GM18520 (cell line): Measurements from ENCODE around the gene AP2A2.

ENCODE experiments used
- ATAC-seq: cut with Tn5 transposase; IDR thresholded peaks from one replicate; pipeline ENCODE4 v1.9.1; 2021; ENCODE audit not compliant: unreplicated experiment

AP2A2 gene

GRCh38 chr11:898540-899190, 27.0 kb upstream of the AP2A2 start:
- no peak for ATAC-seq

DNA sequence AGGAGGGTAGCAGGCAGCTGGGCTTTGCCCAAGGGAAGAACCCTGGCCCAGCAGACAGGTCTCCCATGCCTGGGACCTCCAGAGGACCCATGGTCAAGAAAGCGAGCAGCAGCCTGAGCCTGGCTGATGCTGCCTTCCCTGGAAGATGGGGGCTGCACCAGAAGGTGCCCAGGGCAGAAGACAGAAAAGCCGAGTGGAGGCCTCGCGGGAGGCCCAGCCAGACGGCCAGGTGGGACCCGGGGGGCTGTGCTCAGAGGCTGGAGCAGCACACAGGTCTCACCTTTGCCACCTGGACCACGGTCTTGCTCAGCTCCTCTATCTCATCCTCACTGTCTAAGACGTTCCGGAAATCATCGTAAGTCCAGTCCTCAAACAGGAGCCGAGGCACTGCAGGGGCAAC, 25.9 kb upstream of the AP2A2 start:
- no peak for ATAC-seq

GRCh38 chr11:900545-900944, 25.1 kb upstream of the AP2A2 start:
- ATAC-seq: no peak

DNA sequence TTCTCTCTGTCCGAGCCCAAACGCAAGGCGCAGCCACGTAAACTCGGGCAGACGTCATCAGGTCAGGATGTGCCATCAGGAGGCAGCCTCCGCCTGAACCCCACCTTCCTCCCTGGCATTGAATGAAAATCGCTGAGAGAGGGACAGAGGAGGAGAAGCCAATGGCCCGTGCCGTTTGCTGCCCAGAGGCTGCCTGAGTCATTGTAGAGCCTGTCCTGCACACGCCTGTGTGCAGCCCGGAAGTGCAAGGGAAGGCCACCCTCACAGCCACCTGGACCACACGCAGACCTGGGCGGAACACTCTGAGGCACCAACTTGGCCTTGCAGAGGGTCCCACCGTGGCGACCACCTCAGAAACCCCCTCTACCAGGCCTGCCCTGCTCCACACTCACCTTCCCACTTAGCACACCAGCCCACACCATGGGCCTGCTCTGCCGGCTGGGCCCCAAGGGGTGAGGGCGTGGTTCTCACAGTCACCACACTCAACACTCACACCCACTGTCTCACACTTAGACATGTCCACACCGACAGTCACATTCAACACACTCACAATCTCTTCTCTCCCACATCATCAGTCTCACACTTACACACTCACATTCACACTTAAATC, 24.1 kb upstream of the AP2A2 start:
- ATAC-seq: no peak

DNA sequence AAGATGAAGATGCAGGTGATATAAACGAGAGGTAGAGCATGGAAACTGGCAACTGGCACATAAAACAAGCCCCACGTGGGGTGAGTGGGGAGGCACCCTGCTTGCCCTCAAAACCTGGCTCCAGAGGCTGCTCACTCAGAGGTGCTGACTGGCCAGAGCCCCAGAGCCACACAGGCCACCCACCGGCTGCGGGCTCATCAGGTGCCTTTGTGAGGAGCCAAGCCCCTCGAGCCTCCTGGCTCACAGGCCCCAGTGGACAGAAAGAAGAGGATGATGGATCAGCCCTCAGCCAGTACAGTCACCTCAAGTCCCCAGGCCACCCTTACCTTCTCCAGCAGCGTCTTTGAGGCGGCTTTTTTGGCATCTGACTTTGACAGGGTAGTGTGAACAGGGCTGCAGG, 21.3 kb upstream of the AP2A2 start:
- no peak for ATAC-seq

DNA sequence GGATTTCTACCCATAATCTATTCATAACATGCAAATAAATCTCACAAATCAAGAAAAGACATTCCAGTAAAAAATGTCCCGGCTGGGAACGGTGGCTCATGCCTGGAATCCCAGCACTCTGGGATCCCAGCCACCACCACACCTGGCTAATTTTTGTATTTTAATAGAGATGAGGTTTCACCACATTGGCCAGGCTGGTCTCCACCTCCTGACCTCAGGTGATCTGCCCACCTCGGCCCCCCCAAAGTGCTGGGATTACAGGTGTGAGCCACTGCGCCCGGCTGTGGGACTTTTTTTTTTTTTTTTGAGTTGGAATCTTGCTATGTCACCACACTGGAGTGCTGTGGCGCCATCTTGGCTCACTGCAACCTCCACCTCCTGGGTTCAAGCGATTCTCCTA, 19.7 kb upstream of the AP2A2 start:
- no peak for ATAC-seq

GRCh38 chr11:907668-908067, 18.0 kb upstream of the AP2A2 start:
- no peak for ATAC-seq

DNA sequence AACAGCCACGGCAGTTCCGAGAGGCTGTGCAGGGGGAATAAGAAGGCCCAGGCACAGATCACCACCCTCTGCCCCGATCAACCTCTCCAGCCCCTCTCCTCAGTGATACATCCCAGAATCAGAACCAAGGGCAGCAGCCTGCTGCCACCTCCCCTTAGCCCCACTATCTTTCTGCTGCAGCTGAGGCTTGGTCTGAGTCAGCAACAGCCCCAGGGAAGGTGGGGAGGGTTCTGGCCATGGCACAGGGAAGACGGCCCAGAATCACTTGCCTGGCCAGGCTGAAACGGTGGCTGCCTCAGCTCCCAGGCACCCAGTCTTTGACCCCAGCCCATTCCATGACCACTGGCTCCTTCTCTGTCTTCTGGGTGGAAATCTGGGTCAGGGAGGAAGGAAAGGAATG, 17.4 kb upstream of the AP2A2 start:
- ATAC-seq: no peak

DNA sequence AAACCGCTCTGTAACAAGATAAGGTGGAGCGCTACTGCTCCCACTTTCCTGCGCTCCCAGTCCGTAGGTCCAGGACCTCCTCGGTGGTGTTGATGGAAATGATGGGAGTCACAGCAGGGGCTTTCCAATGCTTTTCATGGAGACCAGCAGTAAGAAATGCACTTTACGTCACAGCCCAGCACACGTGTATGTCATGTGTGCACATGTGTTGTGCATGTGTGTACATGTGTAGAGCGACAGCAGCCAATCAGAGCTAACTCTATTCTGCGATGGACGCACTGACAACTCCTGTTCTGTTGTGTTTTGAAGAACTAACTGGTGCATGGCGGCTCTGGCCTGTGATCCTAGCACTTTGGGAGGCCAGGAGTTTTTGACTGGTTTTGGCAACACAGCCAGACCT, 16.3 kb upstream of the AP2A2 start:
- no peak for ATAC-seq

DNA sequence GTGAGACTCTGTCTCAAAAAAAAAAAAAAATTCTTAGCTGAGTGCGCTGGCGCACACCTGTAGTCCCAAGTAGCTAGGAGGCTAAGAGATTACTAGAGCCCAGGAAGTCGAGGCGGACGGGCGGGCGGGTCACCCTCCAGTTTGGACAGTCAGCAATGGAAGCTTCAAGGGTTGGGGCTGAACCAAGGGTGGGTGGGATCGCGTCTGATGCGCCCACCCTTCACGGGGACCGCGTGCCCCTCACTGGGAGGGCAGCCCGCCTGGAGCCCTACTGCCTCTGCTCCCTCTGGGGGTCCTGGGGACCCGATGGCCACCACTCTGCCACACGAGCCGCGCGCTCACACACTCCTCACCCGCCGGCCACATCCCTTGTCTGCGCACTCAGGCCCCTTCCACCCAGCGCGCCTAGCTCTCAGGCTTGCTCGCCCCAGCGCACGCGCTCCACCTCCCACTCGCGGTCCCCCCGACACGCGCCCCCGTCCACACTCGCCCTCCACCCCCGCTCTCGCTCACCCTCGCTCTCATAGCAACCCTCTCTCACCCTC, 15.6 kb upstream of the AP2A2 start:
- ATAC-seq: no peak

- peak; percentile 81 for ATAC-seq
Observed at GRCh38 chr11:910589-911030, 15.1 kb upstream of the AP2A2 start, which contains the start of gene CHID1. Gene CHID1, minus strand, starts transcription at chr11:910810. Its CDS starts 5,994 bp downstream, at chr11:904816.

DNA sequence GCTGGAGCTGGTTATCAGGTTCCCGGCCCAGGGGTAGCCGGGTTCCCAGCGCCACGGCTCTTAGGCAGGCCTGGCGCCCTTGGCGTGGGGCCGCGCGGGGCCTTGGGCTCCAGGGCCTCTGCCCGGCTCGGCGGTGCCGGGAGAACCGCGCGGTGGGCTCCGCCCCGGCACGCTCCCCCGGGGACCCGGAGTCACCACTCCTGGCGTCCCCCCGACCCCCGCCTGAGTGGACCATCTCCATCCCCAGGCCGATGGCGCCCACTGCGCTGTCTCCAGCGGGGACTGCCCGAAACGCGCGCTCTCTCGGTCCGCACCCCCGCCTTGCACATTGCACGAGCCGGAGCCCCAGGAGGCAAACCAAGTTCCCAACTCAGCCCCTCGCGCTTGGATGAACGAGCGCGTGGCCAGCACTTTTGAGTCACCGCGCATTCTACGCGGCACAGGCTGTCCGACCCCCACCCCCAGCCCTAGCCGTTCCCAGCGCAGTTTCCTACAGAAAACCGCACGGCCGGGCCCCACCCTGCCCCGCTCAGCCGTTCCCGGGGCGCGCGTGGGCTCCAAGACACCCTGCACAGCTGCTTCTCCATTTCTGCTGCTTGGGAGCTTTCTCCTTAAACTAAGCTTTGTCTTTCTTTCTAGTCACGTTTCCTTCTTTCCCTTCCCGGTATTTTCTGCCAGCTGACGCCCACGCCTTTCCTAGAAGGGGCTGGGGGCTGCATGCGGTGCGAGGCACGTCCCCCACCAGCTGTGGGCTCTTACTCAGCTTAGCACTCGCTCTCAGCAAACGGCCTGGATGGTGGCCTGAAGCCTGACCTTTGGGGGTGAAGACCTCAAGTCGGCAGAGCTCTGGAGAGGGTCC, 14.4 kb upstream of the AP2A2 start:
- ATAC-seq: no peak

GRCh38 chr11:911890-912219, 13.8 kb upstream of the AP2A2 start:
- no peak for ATAC-seq

DNA sequence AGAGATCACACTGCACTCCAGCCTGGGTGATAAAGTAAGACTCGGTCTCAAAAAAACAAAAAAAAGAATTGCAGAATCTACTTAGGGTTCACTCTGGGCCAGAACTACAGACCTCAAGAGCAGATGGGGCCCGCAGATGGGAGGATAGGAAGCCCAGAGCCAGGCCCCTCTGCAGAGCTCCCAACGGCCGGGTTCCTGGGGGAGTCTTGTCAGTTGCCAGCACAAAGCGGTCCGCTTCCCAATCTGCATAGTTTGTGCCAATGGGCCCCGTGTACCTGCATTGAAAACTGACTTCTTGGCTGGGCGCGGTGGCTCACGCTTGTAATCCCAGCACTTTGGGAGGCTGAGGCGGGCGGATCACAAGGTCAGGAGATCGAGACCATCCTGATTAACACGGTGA, 13.4 kb upstream of the AP2A2 start:
- ATAC-seq: no peak

GRCh38 chr11:913043-913442, 12.6 kb upstream of the AP2A2 start:
- ATAC-seq: no peak

DNA sequence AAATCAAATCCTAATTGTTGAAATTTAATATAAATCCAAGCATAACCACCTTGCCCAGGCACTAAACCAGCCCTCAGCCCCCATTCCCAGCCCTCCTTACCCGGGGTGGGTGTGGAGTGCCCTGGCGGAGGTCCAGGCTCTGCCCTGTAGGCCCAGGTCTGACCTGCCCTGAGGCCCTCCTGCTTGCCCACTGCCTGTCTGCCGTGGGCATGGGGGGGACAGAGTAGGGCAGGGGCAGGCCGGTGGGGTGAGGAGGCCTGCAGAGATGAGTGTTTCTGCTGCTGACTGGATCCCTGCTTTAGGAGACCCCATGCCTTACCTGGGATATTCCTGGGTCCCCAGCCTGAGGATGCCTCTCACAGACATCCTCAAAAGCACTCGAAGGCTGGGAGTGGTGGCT, 11.5 kb upstream of the AP2A2 start:
- ATAC-seq: no peak

- no peak for ATAC-seq
Observed at GRCh38 chr11:914747-915501, 10.7 kb upstream of the AP2A2 start.

GRCh38 chr11:917426-917825, 8.2 kb upstream of the AP2A2 start:
- no peak for ATAC-seq

DNA sequence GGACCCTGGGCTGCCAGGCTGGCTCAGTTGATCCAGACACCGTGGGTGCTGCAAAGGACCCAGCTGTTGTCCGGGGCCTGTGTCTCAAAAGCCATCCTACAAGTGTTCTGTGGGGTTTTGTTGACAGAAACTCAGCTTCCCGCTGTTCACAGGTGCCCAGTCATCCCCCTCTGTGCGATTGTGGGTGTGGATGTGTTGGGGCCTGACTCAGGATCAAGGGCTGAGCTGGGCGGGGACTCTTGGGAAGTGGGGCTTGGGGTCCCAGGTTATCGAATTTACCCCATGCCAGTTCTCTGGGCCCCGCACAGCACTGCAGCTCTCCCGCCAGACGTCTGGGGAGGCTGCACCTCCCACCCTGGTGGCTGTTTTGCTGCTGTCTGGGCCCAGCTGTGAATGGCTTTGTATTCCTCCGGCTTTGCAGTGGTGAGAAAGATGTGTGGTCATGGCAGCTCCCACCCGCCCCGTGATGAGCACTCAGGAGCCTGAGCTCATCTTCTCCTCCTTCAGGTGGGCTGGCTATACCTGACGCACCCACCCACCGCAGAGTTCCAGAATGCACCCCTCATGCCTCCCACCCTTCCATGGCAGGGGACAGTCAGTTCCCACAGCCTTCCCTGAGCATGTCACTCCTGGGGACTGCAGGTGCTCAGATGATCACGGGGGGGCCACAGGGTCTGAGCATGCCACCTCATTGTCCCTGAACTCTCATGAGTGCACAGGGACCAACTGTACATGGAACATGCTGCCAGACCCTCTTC, 3.6 kb upstream of the AP2A2 start:
- ATAC-seq: no peak

DNA sequence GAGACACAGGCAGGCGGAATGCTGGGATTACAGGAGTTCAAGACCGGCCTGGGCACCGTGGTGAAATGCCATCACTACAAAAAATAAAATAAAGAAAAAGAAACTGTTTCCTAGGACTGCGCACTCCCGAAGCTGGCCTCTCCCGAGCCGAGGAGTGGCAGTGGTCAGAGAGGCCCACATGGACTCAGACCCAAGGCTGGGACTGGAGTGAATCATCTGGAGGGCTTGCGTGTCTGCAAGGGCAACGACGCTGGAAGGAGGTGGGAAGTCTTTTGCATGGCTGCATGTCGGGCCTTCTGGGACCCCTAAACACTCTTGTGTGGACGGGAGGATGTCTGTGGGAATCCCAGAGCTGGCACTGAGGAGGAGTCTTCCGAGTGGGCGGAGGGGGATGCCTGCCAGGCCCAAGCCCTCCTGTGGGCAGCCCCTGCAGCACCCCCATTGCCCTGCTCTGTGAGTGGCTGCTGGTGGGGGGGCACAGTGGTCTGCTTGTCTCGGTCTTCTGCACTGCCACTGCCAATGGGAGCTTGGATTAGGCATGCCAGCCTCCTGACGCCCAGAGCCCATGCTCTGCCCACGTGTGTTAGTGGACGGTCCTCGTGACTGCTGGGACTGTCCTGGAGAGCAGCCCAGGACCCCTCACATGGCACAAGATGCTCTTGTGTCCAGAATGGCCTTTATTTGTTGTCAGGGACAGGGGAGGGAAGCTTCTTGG, 1.8 kb upstream of the AP2A2 start:
- ATAC-seq: no peak
